Kidney (tissue), 14 donors: ENCODE results near the gene RBBP8NL. TPM values are rescaled to one million over a fixed set of nuclear protein-coding genes. Genes with fewer than 3 reads are reported as not detected.

ENCODE experiments used
- DNase-seq, 5 donors: peaks; one replicate each; pipeline ENCODE4 v3.0.0-alpha.2; 2013 to 2020
- FAIRE-seq: peaks from 2 replicates; lab custom pipeline; 2012; peaks lifted over from hg19 to GRCh38; lab: Jason Lieb, UNC
- H3K27ac ChIP-seq, 2 donors: one replicate each; pipeline ENCODE4 v1.7.0; 2013; ENCODE audit warnings: low read depth in 2 of 2, low read length in 2 of 2, inconsistent platforms in 1 of 2
- H3K27me3 ChIP-seq: one replicate; pipeline ENCODE4 v1.7.1; 2013; ENCODE audit warnings: low read length, inconsistent platforms; ENCODE audit not compliant: control insufficient read depth, insufficient read depth
- H3K36me3 ChIP-seq, 3 donors: one replicate each; pipeline versions ENCODE4 v1.7.0 to v1.7.1; 2013; ENCODE audit warnings: low read length in 3 of 3, control low read depth in 1 of 3, inconsistent platforms in 1 of 3; ENCODE audit not compliant: insufficient read depth in 3 of 3, control insufficient read depth in 2 of 3
- H3K4me1 ChIP-seq, 3 donors: one replicate each; pipeline versions ENCODE4 v1.7.0 to v1.7.1; 2013; ENCODE audit warnings: low read length in 3 of 3, inconsistent platforms in 1 of 3, low read depth in 1 of 3; ENCODE audit not compliant: control insufficient read depth in 2 of 3, insufficient read depth in 2 of 3
- H3K4me3 ChIP-seq, 3 donors: one replicate each; pipeline versions ENCODE4 v1.7.0 to v1.8.1; 2013; ENCODE audit warnings: low read length in 3 of 3, control low read depth in 1 of 3, inconsistent platforms in 1 of 3
- H3K9ac ChIP-seq, 3 donors: one replicate each; pipeline versions ENCODE4 v1.7.0 to v1.7.1; 2013; ENCODE audit warnings: low read length in 3 of 3, control low read depth in 1 of 3, inconsistent platforms in 1 of 3
- H3K9me3 ChIP-seq, 3 donors: one replicate each; pipeline versions ENCODE4 v1.7.0 to v1.7.1; 2013; ENCODE audit warnings: low read length in 3 of 3, control low read depth in 1 of 3, inconsistent platforms in 1 of 3; ENCODE audit not compliant: control insufficient read depth in 2 of 3, insufficient read depth in 1 of 3
- CTCF ChIP-seq: IDR thresholded peaks from 3 replicates; pipeline ENCODE4 v1.5.1; 2012; ENCODE audit warnings: mild to moderate bottlenecking, moderate library complexity, borderline replicate concordance; ENCODE audit not compliant: insufficient read depth; ENCODE audit errors: extremely low read depth
- intact Hi-C: fragments of 100-400 bp; cut with DNase I; formaldehyde crosslinking; loops from one replicate; pipeline ENCODE4 v1.11.1; 2022
- polyA plus RNA-seq: library from polyadenylated mRNA; stranded (reverse); fragments of 350-450 nt; fragmentation: Illumina TruSeq; extraction: RNeasy Lipid Tissue Mini Kit (QIAGEN cat#74804); gene quantifications from one replicate; pipeline ENCODE4 v1.2.3, GENCODE V29; 2014; ENCODE audit warnings: low read depth, low replicate concordance; ENCODE audit not compliant: insufficient read depth
- total RNA-seq: library from RNA; stranded (reverse); fragmentation: NEBNext Ultra II Directional; extraction: Animal tissue kit (Norgen Biotek cat#: 25700); gene quantifications from one replicate; pipeline ENCODE4 v1.2.1, GENCODE V29; 2021
- donor health status: control.
- donor health status: control.
- donor health status: control.
- donor health status: control.
- donor health status: control.
- donor health status: DM: yes; HTN: yes; CAD: no.
- donor health status: Normal renal cell carcinoma (clear cell type).

RBBP8NL gene
- total and polyA plus RNA-seq, 2 donors from 2014 or later: 0.13 to 1.5 TPM

- Histone ChIP-seq H3K27me3 (no peaks in the 10 kb centered on the region), H3K4me3 (no peak overlapping the region), H3K36me3 (no peaks in the 10 kb centered on the region), H3K9ac (peak overlapping the region in 1 of 3 donors; percentile 12), H3K4me1 (peaks cover 0 to 45% (median 21%) of the 10 kb centered on the region in 3 donors), H3K27ac (peak overlapping the region; percentile 54 to 67), H3K9me3 (no peaks in the 10 kb centered on the region)
- no peak for TF ChIP-seq CTCF
- intact Hi-C loops: no loop called here
- peak in 1 of 5 donors; percentile 66 for DNase-seq
- FAIRE-seq: no peak
Observed at GRCh38 chr20:62370115-62370806, 57.1 kb downstream of the RBBP8NL start.

- FAIRE-seq (no peak), DNase-seq (no peak)
- Histone ChIP-seq H3K36me3 (no peaks in the 10 kb centered on the region), H3K4me3 (no peak overlapping the region), H3K4me1 (peaks cover 0 to 47% (median 26%) of the 10 kb centered on the region in 3 donors), H3K9me3 (no peaks in the 10 kb centered on the region), H3K27me3 (no peaks in the 10 kb centered on the region), H3K9ac (peak overlapping the region in 1 of 3 donors; percentile 40), H3K27ac (peak overlapping the region; percentile 54 to 67)
- intact Hi-C loops: no loop called here
- no peak for TF ChIP-seq CTCF
Observed at GRCh38 chr20:62369815-62370114, 57.6 kb downstream of the RBBP8NL start.

GRCh38 chr20:62368976-62369814 is 58.1 kb downstream of the RBBP8NL start:
- H3K9me3 ChIP-seq: no peaks in the 10 kb centered on the region
- H3K4me3 ChIP-seq: peak overlapping the region in 1 of 3 donors; percentile 39
- peak overlapping the region in 1 of 3 donors; percentile 40 for H3K9ac ChIP-seq
- H3K4me1 ChIP-seq: peaks cover 0 to 50% (median 32%) of the 10 kb centered on the region in 3 donors
- TF ChIP-seq CTCF: peak; percentile 28
- DNase-seq (peak in 4 of 5 donors; percentile 84 to 91 (median 84)), FAIRE-seq (no peak)
- intact Hi-C loops: no loop called here
- no peaks in the 10 kb centered on the region for H3K36me3 ChIP-seq
- H3K27ac ChIP-seq: peak overlapping the region; percentile 67 to 81
- H3K27me3 ChIP-seq: no peaks in the 10 kb centered on the region
